Spinal cord (tissue), 10 donors: ENCODE results near the gene CCDC28B. TPM values are rescaled to one million over a fixed set of nuclear protein-coding genes. Genes with fewer than 3 reads are reported as not detected.

ENCODE experiments used
- DNase-seq, 6 donors: peaks; one replicate each; pipeline versions ENCODE4 v3.0.0 to v3.0.0-alpha.2; 2013 to 2015; ENCODE audit warnings: low spot score in 6 of 6, low read depth in 4 of 6
- H3K27ac ChIP-seq: one replicate; pipeline ENCODE4 v1.5.1; 2013; ENCODE audit warnings: low read depth, low read length, control low read depth
- H3K27me3 ChIP-seq: one replicate; pipeline ENCODE4 v1.6.1; 2013; ENCODE audit warnings: low read length; ENCODE audit not compliant: control insufficient read depth, insufficient read depth
- H3K36me3 ChIP-seq: one replicate; pipeline ENCODE4 v1.6.1; 2013; ENCODE audit warnings: low read length; ENCODE audit not compliant: control insufficient read depth, insufficient read depth
- H3K4me1 ChIP-seq: one replicate; pipeline ENCODE4 v1.6.1; 2013; ENCODE audit warnings: low read length; ENCODE audit not compliant: control insufficient read depth, insufficient read depth
- H3K4me3 ChIP-seq: one replicate; pipeline ENCODE4 v1.5.1; 2013; ENCODE audit warnings: low read depth, low read length, control low read depth
- H3K9me3 ChIP-seq: one replicate; pipeline ENCODE4 v1.6.1; 2013; ENCODE audit warnings: low read length; ENCODE audit not compliant: control insufficient read depth, insufficient read depth
- WGBS: methylation state at CpG from one replicate; pipeline ENCODE4 v1.1.5; 2013; ENCODE audit warnings: missing lambda C conversion rate; ENCODE audit not compliant: insufficient coverage; 5-methylcytosine and 5-hydroxymethylcytosine counted together
- polyA plus RNA-seq, 2 donors: library from polyadenylated mRNA; unstranded; fragments of 120-200 nt; gene quantifications; one replicate each; pipeline ENCODE4 v1.2.1, GENCODE V29; 2013; ENCODE audit not compliant: insufficient read length in 2 of 2
- total RNA-seq, 2 donors: library from RNA; depleted of rRNA in 1 of 2; stranded (reverse); fragments of 120-200 nt in 1 of 2; fragments of >200 nt in 1 of 2; gene quantifications; one replicate each; pipeline versions ENCODE4 v1.2.3 to v1.2.4, GENCODE V29; 2013 to 2014
- donor health status: healthy.

CCDC28B gene
- total and polyA plus RNA-seq, 4 donors: 23.6 to 82.2 (median 67.8) TPM

DNA sequence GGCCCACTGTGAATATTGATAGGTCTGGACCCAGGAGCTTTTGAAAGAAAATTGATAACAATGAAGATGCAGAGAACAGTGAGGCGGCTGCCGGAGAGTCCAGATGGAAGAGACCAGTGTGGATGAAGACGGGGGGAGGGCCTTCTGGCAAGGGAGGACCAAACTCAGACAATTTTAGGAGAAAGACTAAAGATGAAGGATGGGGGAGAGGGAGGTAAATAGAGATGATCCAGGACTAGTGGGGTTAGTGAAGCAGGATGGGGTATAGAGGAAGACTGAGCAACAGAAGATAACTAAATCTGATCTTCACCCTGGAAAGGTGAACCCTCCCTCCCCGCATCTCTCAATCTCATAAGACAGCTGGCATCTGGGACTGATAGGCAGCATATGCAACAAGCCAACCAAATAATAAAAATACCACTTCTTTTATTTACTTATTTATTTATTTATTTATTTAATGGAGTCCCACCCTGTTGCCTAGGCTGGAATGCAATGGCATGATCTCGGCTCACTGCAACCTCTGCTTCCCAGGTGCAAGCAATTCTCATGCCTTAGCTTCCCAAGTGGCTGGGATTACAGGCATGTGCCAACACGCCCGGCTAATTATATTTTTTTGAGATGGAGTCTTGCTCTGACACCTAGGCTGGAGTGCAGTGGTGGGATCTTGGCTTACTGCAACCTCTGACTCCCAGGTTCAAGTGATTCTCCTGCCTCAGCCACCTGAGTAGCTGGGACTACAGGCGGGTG is 32.3 kb downstream of the CCDC28B start:
- no peak for DNase-seq
- 71% methylated on average over 6 of the region's 8 CpGs for WGBS
- no peaks in the 10 kb centered on the region for H3K27me3 ChIP-seq
- no peak overlapping the region for H3K4me3 ChIP-seq
- peaks cover 69% of the 10 kb centered on the region for H3K36me3 ChIP-seq
- no peaks in the 10 kb centered on the region for H3K4me1 ChIP-seq
- no peaks in the 10 kb centered on the region for H3K9me3 ChIP-seq
- no peak overlapping the region for H3K27ac ChIP-seq

DNA sequence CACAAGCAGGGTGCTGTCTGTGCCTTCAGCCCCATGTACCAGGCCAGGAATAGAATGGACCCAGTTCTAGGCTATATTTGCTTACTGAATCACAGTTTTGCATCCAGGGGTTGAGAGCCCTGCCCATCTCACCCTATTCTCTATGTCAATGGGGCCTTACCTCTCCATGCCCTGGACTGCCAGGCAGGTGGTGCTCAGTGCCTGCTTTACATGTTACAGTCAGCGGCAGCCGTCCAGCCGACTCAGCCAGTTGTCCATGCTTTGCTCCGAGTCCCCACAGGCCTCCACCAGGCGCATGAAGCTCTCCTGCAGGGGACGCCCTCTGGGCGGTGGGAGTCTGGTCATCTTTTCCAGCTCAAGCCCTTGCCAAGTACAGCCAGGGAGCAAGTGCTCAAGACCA is 34.4 kb downstream of the CCDC28B start:
- DNase-seq: no peak
- no peaks in the 10 kb centered on the region for H3K27me3 ChIP-seq
- H3K36me3 ChIP-seq: peaks cover 50% of the 10 kb centered on the region
- H3K9me3 ChIP-seq: no peaks in the 10 kb centered on the region
- no peak overlapping the region for H3K27ac ChIP-seq
- WGBS: 89% methylated on average over 7 of the region's 7 CpGs
- peaks cover 12% of the 10 kb centered on the region for H3K4me1 ChIP-seq
- no peak overlapping the region for H3K4me3 ChIP-seq

DNA sequence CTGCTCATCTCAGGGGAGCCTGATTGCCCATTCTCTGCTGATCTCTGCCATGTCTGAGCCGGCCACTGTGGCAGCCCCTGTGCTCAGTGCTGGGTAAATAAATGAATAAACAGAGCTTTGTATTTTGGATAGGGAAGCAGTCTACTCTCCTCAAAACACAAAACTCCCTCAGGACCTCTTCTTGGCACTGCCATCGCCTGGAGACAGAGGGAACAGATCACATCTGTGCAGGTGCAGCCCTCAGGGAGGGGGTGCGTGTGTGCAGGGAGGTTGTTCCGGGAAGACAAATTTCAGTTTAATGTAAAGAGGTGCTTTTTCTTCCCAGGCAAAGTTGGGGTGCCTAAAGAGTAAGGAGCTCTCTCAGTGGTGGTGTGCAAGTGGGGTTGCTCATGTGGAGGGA is 38.9 kb downstream of the CCDC28B start:
- WGBS: 57% methylated on average over 3 of the region's 4 CpGs
- no peaks in the 10 kb centered on the region for H3K9me3 ChIP-seq
- H3K4me3 ChIP-seq: peak overlapping the region; percentile 79
- peak overlapping the region; percentile 59 for H3K27ac ChIP-seq
- peaks cover 9% of the 10 kb centered on the region for H3K36me3 ChIP-seq
- H3K4me1 ChIP-seq: peaks cover 41% of the 10 kb centered on the region
- DNase-seq: peak in 2 of 6 donors; percentile 36 to 62
- H3K27me3 ChIP-seq: no peaks in the 10 kb centered on the region

DNA sequence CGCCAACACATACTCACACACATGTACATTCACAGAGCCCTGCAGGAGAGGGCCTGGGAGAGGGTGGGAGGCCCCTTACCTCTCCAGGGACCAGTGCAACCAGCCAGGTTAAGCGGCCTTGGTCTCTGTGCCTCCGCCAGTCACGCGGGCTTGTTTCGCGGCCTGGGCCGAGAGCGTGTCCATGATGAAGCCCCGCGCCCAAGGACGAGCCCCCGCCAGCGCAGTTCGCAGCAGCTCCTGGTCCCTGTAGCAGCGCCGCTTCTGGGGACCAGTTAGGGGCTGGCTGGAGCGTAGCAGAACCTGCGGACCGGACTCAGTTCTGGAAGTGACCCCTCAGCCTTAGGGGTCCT is 39.4 kb downstream of the CCDC28B start:
- peak in 2 of 6 donors; percentile 36 to 37 for DNase-seq
- no peaks in the 10 kb centered on the region for H3K9me3 ChIP-seq
- peaks cover 5% of the 10 kb centered on the region for H3K36me3 ChIP-seq
- peak overlapping the region; percentile 79 for H3K4me3 ChIP-seq
- peak overlapping the region; percentile 59 for H3K27ac ChIP-seq
- 19% methylated on average over 20 of the region's 20 CpGs for WGBS
- no peaks in the 10 kb centered on the region for H3K27me3 ChIP-seq
- H3K4me1 ChIP-seq: peaks cover 41% of the 10 kb centered on the region

DNA sequence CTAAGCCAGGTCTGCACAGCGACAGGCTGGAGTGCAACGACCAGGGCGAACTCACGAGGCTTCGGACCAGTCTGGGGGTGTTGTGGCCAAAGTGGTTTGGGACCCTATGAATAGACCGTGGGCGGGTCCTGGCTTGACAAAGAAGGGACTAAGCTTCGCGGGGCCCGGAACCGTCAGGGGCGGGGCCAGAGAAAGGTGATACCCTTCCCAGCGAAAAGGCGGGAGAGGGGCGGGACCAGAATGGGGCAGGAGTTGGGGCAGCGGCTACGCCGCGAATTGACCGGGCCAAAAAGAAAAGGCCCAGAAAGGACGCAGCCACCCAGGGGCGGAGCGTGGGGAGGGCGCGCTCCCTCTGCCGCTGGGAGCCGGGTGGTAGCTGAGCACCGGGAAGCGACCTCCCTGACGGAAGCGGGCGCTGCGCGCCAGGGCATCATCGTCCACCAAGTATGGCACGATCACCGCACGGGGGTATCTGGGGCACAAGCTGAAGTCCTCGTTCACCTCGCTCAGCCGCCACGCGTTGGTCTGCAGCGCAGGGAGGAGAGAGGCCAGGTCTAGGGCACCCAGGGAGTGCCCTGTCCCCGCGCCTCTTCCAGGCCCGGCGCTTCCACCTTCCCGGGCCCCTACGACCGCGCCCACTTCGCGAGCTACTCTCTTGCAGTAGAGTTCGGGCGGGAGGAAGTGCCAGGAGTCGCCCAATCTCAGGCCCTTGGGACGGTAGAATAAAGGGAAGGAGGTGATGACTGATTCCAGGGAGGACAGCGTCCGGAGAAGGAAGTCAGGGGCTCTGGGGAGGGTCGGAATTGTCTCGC is 40.0 kb downstream of the CCDC28B start:
- Histone ChIP-seq H3K36me3 (peaks cover 2% of the 10 kb centered on the region), H3K4me3 (peak overlapping the region; percentile 79), H3K9me3 (no peaks in the 10 kb centered on the region), H3K27me3 (no peaks in the 10 kb centered on the region), H3K4me1 (peaks cover 41% of the 10 kb centered on the region), H3K27ac (peak overlapping the region; percentile 59)
- peak in 3 of 6 donors; percentile 29 to 85 (median 82) for DNase-seq
- under 1% methylated on average over 59 of the region's 62 CpGs for WGBS

DNA sequence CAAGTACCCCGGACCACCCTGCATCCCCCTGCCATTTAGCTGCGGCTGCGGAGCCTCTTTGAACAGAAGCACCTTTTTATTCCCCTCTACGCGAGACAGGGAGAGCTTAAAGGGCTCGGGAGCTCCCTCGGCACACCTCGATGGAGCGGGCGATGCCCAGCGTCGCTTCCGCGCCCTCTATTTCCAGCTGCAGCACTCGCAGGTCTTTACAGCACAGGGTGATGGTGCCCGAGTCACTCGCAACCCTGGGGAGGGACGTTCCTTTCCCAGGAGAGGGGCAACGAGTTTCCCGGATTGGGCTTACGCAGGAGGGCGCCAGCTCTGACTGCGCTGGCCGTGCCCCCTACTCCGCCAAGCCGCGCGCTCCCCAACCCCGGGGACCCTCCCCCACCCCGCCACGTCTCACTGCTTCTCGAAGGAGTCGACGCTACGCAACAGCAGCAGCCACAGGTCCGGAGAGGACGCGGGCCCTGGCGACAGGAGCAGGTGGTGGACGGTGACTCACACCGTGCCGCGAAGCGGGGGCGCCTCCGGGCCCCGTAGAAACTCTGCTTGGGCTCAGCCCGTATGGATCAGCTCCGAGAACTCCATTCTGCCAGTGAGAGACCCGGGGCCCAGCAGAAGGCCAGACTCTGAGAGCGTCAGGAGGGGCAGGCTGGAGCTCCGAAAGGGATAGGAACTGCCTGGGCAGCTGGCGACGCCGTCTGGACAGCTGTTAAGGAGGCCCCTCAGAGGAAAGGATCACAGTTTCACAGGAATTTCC is 40.8 kb downstream of the CCDC28B start:
- peak in 3 of 6 donors; percentile 21 to 79 (median 58) for DNase-seq
- peaks cover 2% of the 10 kb centered on the region for H3K36me3 ChIP-seq
- peak overlapping the region; percentile 59 for H3K27ac ChIP-seq
- H3K4me1 ChIP-seq: peaks cover 41% of the 10 kb centered on the region
- H3K27me3 ChIP-seq: no peaks in the 10 kb centered on the region
- WGBS: under 1% methylated on average over 55 of the region's 55 CpGs
- no peaks in the 10 kb centered on the region for H3K9me3 ChIP-seq
- peak overlapping the region; percentile 79 for H3K4me3 ChIP-seq

DNA sequence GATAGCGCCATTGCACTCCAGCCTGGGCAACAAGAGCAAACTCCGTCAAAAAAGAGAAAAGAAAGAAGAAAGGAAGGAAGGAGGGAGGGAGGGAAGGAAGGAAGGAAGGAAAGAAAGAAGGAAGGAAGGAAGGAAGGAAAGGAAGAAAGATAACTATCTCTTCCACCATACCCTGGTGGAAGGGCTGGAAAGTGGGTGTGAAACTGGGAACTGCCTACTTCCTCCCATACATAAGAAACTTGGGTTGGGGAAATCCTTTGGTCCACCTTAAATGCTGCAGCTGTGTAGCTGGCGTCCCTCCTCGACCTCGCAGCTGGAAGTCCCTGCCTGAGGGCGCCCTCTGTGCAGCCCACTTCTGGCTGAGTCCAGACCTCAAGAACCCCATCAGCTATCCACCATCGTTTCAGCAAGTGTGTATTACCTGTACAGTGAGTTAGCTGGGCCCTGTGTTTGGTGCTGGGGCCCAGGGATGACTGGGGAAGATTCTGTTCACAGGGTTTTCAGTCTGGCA is 42.0 kb downstream of the CCDC28B start:
- H3K27me3 ChIP-seq: no peaks in the 10 kb centered on the region
- H3K4me3 ChIP-seq: no peak overlapping the region
- 93% methylated on average over 2 of the region's 7 CpGs for WGBS
- H3K27ac ChIP-seq: no peak overlapping the region
- peak in 2 of 6 donors; percentile 7 to 44 for DNase-seq
- H3K9me3 ChIP-seq: no peaks in the 10 kb centered on the region
- H3K4me1 ChIP-seq: peaks cover 41% of the 10 kb centered on the region
- no peaks in the 10 kb centered on the region for H3K36me3 ChIP-seq

DNA sequence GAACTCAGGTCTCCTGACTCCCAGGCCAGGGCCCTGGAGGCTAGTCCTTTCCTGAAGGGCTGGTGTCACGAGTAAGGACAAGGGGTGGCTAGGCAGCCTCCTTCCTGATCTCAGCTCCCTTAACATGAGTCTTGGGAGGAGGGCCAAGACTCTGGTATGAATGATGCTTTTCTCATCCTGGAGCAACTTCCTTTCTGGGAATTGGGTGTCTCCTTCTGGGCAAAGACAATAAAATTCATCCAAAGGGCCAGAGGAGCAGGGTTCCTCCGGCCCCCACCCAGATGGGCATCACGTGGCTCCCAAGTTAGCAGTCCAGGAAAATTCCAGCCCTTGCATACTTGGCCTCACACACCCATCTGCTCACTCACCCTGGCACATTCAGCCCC is 46.5 kb downstream of the CCDC28B start, which contains the start of gene FAM167B:
Gene FAM167B (plus strand): TSS at position 335 of the 386 bp plus-strand sequence. CDS start 200 bp downstream, outside the sequence.
- DNase-seq: peak in 1 of 6 donors; percentile 45
- H3K27me3 ChIP-seq: no peaks in the 10 kb centered on the region
- no peaks in the 10 kb centered on the region for H3K9me3 ChIP-seq
- 62% methylated on average over 2 of the region's 3 CpGs for WGBS
- no peak within 1 kb of the TSS for H3K4me3 ChIP-seq
- H3K27ac ChIP-seq: no peak within 1 kb of the TSS
- peaks cover 30% of the 10 kb centered on the region for H3K4me1 ChIP-seq
- no peaks in the 10 kb centered on the region for H3K36me3 ChIP-seq

DNA sequence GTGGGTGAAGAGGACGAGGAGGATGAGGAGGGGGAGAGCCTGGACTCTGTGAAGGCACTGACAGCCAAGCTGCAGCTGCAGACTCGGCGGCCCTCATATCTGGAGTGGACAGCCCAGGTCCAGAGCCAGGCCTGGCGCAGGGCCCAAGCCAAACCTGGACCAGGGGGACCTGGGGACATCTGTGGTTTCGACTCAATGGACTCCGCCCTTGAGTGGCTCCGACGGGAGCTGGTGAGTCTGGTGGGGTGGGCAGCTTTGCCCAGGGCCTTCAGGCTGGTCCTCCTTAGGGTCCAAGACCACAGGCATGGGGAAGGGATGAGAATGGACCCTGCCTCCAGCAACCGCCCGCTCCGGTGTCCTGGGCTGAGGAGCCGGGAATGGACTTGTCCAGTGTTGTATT is 47.1 kb downstream of the CCDC28B start:
- H3K27me3 ChIP-seq: no peaks in the 10 kb centered on the region
- 90% methylated on average over 8 of the region's 12 CpGs for WGBS
- no peak for DNase-seq
- H3K36me3 ChIP-seq: no peaks in the 10 kb centered on the region
- peaks cover 24% of the 10 kb centered on the region for H3K4me1 ChIP-seq
- no peak overlapping the region for H3K4me3 ChIP-seq
- H3K27ac ChIP-seq: no peak overlapping the region
- H3K9me3 ChIP-seq: no peaks in the 10 kb centered on the region
